GM18511 (cell line): ENCODE results near the gene RPS6KB2.

Experiments
- ATAC-seq: cut with Tn5 transposase; IDR thresholded peaks from one replicate; pipeline ENCODE4 v1.9.1; 2021; ENCODE audit warnings: mild to moderate bottlenecking, moderate library complexity; ENCODE audit not compliant: unreplicated experiment

Gene RPS6KB2

DNA sequence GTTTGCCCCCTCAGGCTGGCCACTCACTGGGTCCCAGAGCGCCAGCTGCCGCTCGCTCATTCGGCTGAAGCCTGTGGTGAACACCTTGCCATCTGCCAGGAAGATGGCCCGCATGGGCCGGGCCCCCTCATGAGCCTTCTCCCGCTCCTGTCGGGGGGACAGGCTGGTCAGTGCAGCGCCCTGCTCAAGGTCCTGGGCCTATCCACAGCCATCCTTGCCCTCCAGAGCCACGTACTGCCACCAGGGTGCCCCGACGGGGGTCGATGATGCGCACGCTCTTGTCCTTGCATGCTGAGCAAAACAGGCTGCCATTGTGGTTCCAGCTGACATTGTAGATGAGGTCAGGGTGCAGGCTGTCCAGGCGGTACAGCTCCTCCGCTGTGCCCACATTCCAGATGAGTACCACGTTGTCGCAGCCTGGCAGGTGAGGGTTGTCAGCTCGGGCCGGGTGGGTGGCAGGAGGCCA is 12.8 kb downstream of the RPS6KB2 start:
- ATAC-seq: no peak

GRCh38 chr11:67441731-67442351 is 13.5 kb downstream of the RPS6KB2 start:
- ATAC-seq: no peak

- no peak for ATAC-seq
These were observed 14.5 kb downstream of the RPS6KB2 start for GRCh38 chr11:67442504-67443404.

- ATAC-seq: no peak
These were observed 17.2 kb downstream of the RPS6KB2 start for GRCh38 chr11:67445515-67445914.

GRCh38 chr11:67448220-67448609 is 19.9 kb downstream of the RPS6KB2 start:
- ATAC-seq: no peak

- no peak for ATAC-seq
These were observed 21.0 kb downstream of the RPS6KB2 start for GRCh38 chr11:67449116-67449844.

- ATAC-seq: no peak
These were observed 22.7 kb downstream of the RPS6KB2 start for GRCh38 chr11:67450796-67451657.

- no peak for ATAC-seq
These were observed 23.3 kb downstream of the RPS6KB2 start for GRCh38 chr11:67451658-67451976.

- no peak for ATAC-seq
These were observed 24.1 kb downstream of the RPS6KB2 start, which contains the start of gene GPR152 for GRCh38 chr11:67452141-67452952. TSS of gene GPR152 (minus strand) at chr11:67452729. CDS start at chr11:67452724, 5 bp downstream.

DNA sequence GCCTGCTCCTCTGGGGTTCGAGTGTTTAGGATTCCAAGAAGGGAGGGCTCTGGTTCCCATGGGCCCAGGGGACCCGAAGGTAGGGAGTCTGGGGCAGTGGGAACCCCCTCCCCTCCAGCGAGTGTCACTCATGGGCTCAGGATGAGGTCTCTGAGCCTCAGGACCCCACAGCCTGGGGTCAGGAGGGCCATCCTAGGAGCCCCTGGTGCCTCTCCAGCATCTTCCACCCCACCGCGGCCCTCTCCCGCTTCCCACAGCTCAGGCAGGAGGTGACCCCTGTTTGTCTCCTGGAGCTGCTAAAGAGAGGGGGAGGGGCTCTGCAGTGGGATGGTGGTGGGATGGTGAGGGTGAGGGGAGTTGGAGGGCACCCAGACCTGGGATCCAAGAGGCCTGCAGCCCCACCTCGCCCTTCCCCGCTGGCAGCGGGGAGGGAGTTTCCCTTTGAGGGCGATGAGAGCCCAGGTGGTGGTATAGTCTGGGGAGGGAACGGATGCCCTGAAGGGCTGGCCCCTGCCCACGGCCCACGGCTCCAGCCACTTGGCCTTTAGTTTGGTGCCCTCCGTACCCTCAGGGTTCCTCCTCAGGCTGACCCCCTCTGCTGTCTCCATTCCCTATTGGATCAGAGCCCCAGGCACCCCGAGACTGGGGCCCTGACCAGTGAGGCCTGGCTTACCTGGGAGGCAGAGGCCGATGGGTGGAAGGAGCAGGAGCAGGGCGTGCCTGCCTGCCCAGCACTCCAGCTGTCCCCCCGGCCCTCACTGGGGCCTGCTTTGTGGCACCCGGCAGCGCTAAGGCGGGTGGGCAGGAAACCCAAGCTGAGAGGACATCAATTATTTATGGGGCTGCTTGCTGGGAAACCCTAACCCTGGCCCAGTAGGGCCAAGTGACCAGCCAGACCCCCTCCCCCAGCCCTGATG is 25.8 kb downstream of the RPS6KB2 start:
- ATAC-seq: no peak

GRCh38 chr11:67455054-67455453 is 26.8 kb downstream of the RPS6KB2 start, which contains the start of gene CABP4:
TSS of gene CABP4 (plus strand) at chr11:67455354. CDS start at chr11:67455424, 70 bp downstream.
- no peak for ATAC-seq

GRCh38 chr11:67456068-67456705 is 27.9 kb downstream of the RPS6KB2 start:
- ATAC-seq: no peak

DNA sequence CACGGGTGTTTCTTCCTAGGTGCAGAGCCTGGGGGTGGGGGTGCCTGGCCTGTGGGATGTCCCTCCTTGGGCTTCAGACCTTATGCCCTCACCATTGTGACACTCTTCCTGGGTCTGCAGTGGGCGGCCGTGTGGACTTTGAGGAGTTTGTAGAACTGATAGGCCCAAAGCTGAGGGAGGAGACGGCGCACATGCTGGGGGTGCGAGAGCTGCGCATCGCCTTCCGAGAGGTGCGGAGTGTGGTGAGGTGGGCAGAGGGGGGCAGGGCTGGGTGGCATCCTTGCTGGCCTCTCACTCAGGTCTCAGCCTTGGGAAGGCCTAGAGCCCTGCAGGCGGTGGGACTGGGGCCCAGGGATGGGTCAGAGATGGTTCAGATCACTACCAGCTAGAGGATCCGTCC is 29.2 kb downstream of the RPS6KB2 start:
- ATAC-seq: no peak

DNA sequence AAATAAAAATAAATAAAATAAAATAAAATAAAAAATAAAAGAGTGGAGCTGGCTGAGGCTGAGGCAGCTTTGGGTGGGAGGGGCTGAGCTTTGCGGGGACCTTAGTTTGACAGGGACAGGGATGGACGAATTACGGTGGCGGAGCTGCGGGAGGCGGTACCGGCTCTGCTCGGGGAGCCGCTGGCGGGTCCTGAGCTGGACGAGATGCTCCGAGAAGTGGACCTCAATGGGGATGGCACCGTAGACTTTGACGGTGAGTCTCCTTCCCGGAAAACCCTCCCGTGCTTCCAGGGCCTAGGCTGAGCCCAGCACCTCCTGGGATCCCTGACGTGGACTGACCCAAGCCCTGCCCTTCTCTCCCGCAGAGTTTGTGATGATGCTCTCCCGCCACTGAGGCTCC is 30.0 kb downstream of the RPS6KB2 start:
- ATAC-seq: no peak

GRCh38 chr11:67463186-67463585 is 34.9 kb downstream of the RPS6KB2 start:
- ATAC-seq: no peak

DNA sequence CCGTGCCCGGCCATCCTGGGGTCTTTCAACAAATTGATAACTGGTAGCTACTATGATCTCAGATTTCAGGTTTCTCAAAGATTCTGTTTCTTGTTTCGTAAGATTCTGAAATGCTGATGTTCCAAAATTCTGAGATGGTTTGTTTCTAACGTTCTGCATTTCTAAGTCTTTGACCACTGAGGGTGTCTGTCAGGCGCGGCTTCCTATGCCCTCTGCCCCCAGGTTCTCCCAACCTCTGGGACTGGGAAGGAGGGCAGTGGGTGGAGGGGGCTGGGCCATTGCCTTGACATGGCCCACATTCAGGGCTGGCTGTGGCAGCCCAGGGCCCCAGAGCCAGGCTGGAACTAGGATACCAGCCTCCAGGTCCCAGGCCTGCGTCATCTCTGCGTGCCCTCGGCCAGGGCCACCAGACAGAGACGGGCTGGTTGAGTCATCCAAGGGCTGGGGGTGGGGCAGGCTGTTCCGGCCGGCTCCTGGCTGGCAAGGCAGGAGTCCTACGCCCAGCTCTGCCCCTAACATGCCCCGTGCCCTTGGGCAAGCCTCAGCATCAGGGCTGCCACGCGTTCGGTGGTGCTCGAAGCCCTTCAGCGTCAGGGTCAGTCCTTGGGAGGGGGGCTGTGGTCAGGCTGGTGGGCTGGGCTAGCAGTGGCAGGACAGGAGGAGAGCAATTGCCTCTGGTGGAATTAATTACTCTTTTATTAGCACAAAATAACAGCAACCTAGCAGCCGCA is 35.6 kb downstream of the RPS6KB2 start:
- ATAC-seq: no peak

DNA sequence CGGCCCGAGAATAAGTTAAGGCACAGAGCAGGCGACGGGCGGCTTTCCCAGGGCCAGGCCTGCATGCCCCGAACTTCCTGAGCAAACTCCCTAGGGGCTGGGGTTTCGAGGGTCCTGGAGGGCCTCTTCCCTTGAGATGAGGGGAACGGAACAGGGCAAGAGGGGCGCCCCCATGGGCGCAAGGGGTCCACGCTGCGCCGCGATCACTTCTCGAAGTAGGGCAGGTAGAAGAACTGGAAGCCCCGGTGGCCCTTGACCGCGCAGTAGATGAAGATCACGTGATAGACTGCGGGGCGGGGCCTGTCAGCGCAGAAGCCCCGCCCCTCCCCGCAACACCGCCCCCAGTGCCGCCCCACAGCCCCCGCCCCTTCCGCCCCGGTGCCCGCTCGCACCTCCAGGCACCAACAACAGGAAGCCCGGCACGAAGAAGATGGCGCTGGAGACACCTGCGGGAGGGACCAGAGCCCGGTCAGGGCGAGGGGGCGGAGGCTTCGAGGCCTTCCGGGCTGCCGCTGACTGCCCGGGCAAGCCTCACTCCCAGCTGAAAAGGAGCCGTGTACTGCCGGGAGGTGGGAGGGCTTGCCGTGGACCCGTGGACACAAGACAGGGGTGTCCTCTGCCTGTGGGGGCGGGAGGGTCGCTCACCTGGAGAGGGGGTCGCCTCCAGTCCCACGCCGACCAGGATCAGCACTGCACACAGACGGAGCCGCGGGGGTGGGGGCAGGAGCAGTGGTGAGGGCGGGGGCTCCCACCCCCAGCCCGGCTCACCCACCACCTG is 36.3 kb downstream of the RPS6KB2 start:
- ATAC-seq: peak; percentile 60
